Calu3 (cell line): Measurements from ENCODE around the gene ARHGAP42. TPM values are rescaled to one million over a fixed set of nuclear protein-coding genes. Genes with fewer than 3 reads are reported as not detected.

ENCODE experiments used
- BruUV-seq: library from RNA; stranded (reverse); fragments of 400-500 nt; replicated peaks from 2 replicates; lab custom pipeline; 2021; lab: Mats Ljungman, UMichigan
- CTCF ChIA-PET: fragments of 300-600 bp; sonication (Branson Sonifier 250); formaldehyde crosslinking; loops from one replicate; lab custom pipeline; 2022; ENCODE audit warnings: antibody characterized with exemption; lab: Charles Lee
- DNase-seq: peaks from one replicate; pipeline ENCODE4 v3.0.0; 2022
- H3K27ac Mint-ChIP-seq: one replicate; pipeline ENCODE4 v1.8.0; 2022; ENCODE audit warnings: mixed read lengths; ENCODE audit not compliant: unreplicated experiment
- H3K27me3 Mint-ChIP-seq: one replicate; pipeline ENCODE4 v1.8.0; 2022; ENCODE audit warnings: mixed read lengths; ENCODE audit not compliant: unreplicated experiment
- H3K36me3 Mint-ChIP-seq: one replicate; pipeline ENCODE4 v1.8.0; 2022; ENCODE audit warnings: mild to moderate bottlenecking, moderate library complexity, mixed read lengths; ENCODE audit not compliant: insufficient read depth, unreplicated experiment
- H3K4me1 Mint-ChIP-seq: one replicate; pipeline ENCODE4 v1.8.0; 2022; ENCODE audit warnings: mild to moderate bottlenecking, low read depth, mixed read lengths; ENCODE audit not compliant: unreplicated experiment
- H3K4me3 Mint-ChIP-seq: one replicate; pipeline ENCODE4 v1.8.0; 2022; ENCODE audit warnings: mild to moderate bottlenecking, low read depth, moderate library complexity, mixed read lengths; ENCODE audit not compliant: unreplicated experiment
- H3K9me3 Mint-ChIP-seq: one replicate; pipeline ENCODE4 v1.8.0; 2022; ENCODE audit warnings: low read depth, mixed read lengths; ENCODE audit not compliant: unreplicated experiment
- CTCF ChIP-seq: fragments of 200-600 bp; IDR thresholded peaks from one replicate; pipeline ENCODE4 v1.8.0; 2022; ENCODE audit warnings: antibody characterized with exemption; ENCODE audit not compliant: unreplicated experiment
- intact Hi-C: fragments of 100-400 bp; cut with micrococcal nuclease; formaldehyde crosslinking; loops from one replicate; pipeline ENCODE4 v1.10.0; 2022; ENCODE audit not compliant: unreplicated experiment
- total RNA-seq: library from RNA; stranded (reverse); gene quantifications from 2 replicates; pipeline ENCODE4 v1.2.3, GENCODE V29; 2022

The ARHGAP42 gene
- total RNA-seq, 1 experiment from 2014 or later: 10.3 TPM

- peaks cover 46% of the 10 kb centered on the region for H3K4me1 Mint-ChIP-seq
- BruUV-seq: no TSS peak
- TF ChIP-seq CTCF: no peak
- no peak overlapping the region for H3K4me3 Mint-ChIP-seq
- CTCF ChIA-PET: interaction anchor here (1.0 to 3.2 kb wide), 3 partner anchors 19 to 125 kb away, joined by 3 to 7 read pairs (median 4); no protein-coding TSS in a partner anchor
- no peaks in the 10 kb centered on the region for H3K27me3 Mint-ChIP-seq
- no peaks in the 10 kb centered on the region for H3K36me3 Mint-ChIP-seq
- intact Hi-C loops: no loop called here
- DNase-seq: no peak
- peak overlapping the region; percentile 37 for H3K27ac Mint-ChIP-seq
- no peaks in the 10 kb centered on the region for H3K9me3 Mint-ChIP-seq
Measured at GRCh38 chr11:100808904-100809491, 121.9 kb downstream of the ARHGAP42 start.

- no peak overlapping the region for H3K4me3 Mint-ChIP-seq
- H3K36me3 Mint-ChIP-seq: no peaks in the 10 kb centered on the region
- H3K27ac Mint-ChIP-seq: peak overlapping the region; percentile 56
- TF ChIP-seq CTCF: no peak
- DNase-seq: no peak
- peaks cover 46% of the 10 kb centered on the region for H3K4me1 Mint-ChIP-seq
- BruUV-seq: no TSS peak
- intact Hi-C loops: no loop called here
- H3K9me3 Mint-ChIP-seq: no peaks in the 10 kb centered on the region
- H3K27me3 Mint-ChIP-seq: no peaks in the 10 kb centered on the region
- CTCF ChIA-PET: interaction anchor here (1.2 to 3.2 kb wide), 2 partner anchors 34 to 126 kb away, joined by 3 to 7 read pairs; no protein-coding TSS in a partner anchor
Measured at GRCh38 chr11:100810146-100810545, 123.1 kb downstream of the ARHGAP42 start.

GRCh38 chr11:100810666-100811065 is 123.6 kb downstream of the ARHGAP42 start:
- CTCF ChIA-PET: interaction anchor here (1.2 to 3.2 kb wide), 2 partner anchors 34 to 126 kb away, joined by 3 to 7 read pairs; no protein-coding TSS in a partner anchor
- DNase-seq: no peak
- no peak for TF ChIP-seq CTCF
- Mint-ChIP-seq H3K36me3 (no peaks in the 10 kb centered on the region), H3K9me3 (no peaks in the 10 kb centered on the region), H3K4me1 (peaks cover 46% of the 10 kb centered on the region), H3K27me3 (no peaks in the 10 kb centered on the region), H3K27ac (peak overlapping the region; percentile 56), H3K4me3 (no peak overlapping the region)
- intact Hi-C loops: no loop called here
- BruUV-seq: no TSS peak

GRCh38 chr11:100812517-100812916 is 125.4 kb downstream of the ARHGAP42 start:
- Mint-ChIP-seq H3K9me3 (no peaks in the 10 kb centered on the region), H3K27me3 (no peaks in the 10 kb centered on the region), H3K4me3 (no peak overlapping the region), H3K27ac (peak overlapping the region; percentile 12), H3K36me3 (no peaks in the 10 kb centered on the region), H3K4me1 (peaks cover 49% of the 10 kb centered on the region)
- DNase-seq: no peak
- TF ChIP-seq CTCF: no peak
- BruUV-seq: no TSS peak
- CTCF ChIA-PET: no interaction called here
- intact Hi-C loops: no loop called here
